Spinal cord (tissue), 10 donors: ENCODE data around the gene RBP2. TPM values are rescaled to one million over a fixed set of nuclear protein-coding genes. Genes with fewer than 3 reads are reported as not detected.
"Not testable (repeated sequence)": the region's sequence is repeated elsewhere in the genome, so short reads cannot be mapped to it uniquely, and the experiment has no call there.

ENCODE experiments used
- DNase-seq, 6 donors: peaks; one replicate each; pipeline versions ENCODE4 v3.0.0 to v3.0.0-alpha.2; 2013 to 2015; ENCODE audit warnings: low spot score in 6 of 6, low read depth in 4 of 6
- H3K27ac ChIP-seq: one replicate; pipeline ENCODE4 v1.5.1; 2013; ENCODE audit warnings: low read depth, low read length, control low read depth
- H3K27me3 ChIP-seq: one replicate; pipeline ENCODE4 v1.6.1; 2013; ENCODE audit warnings: low read length; ENCODE audit not compliant: control insufficient read depth, insufficient read depth
- H3K36me3 ChIP-seq: one replicate; pipeline ENCODE4 v1.6.1; 2013; ENCODE audit warnings: low read length; ENCODE audit not compliant: control insufficient read depth, insufficient read depth
- H3K4me1 ChIP-seq: one replicate; pipeline ENCODE4 v1.6.1; 2013; ENCODE audit warnings: low read length; ENCODE audit not compliant: control insufficient read depth, insufficient read depth
- H3K4me3 ChIP-seq: one replicate; pipeline ENCODE4 v1.5.1; 2013; ENCODE audit warnings: low read depth, low read length, control low read depth
- H3K9me3 ChIP-seq: one replicate; pipeline ENCODE4 v1.6.1; 2013; ENCODE audit warnings: low read length; ENCODE audit not compliant: control insufficient read depth, insufficient read depth
- WGBS: methylation state at CpG from one replicate; pipeline ENCODE4 v1.1.5; 2013; ENCODE audit warnings: missing lambda C conversion rate; ENCODE audit not compliant: insufficient coverage; 5-methylcytosine and 5-hydroxymethylcytosine counted together
- polyA plus RNA-seq, 2 donors: library from polyadenylated mRNA; unstranded; fragments of 120-200 nt; gene quantifications; one replicate each; pipeline ENCODE4 v1.2.1, GENCODE V29; 2013; ENCODE audit not compliant: insufficient read length in 2 of 2
- total RNA-seq, 2 donors: library from RNA; depleted of rRNA in 1 of 2; stranded (reverse); fragments of 120-200 nt in 1 of 2; fragments of >200 nt in 1 of 2; gene quantifications; one replicate each; pipeline versions ENCODE4 v1.2.3 to v1.2.4, GENCODE V29; 2013 to 2014
- donor health status: healthy.

Gene RBP2
- total and polyA plus RNA-seq, 4 donors: 0.23 to 0.38 TPM; not detected in 2

GRCh38 chr3:139416275-139416674 lies 60.0 kb downstream of the RBP2 start:
- no peak overlapping the region for H3K4me3 ChIP-seq
- no peak overlapping the region for H3K27ac ChIP-seq
- no peak for DNase-seq
- peaks cover 14% of the 10 kb centered on the region for H3K9me3 ChIP-seq
- no peaks in the 10 kb centered on the region for H3K27me3 ChIP-seq
- H3K4me1 ChIP-seq: no peaks in the 10 kb centered on the region
- WGBS: no CpG with 5 or more reads among the region's 1 CpG
- H3K36me3 ChIP-seq: no peaks in the 10 kb centered on the region

- no peak for DNase-seq
- Histone ChIP-seq H3K4me1 (no peaks in the 10 kb centered on the region), H3K27me3 (no peaks in the 10 kb centered on the region), H3K4me3 (no peak overlapping the region), H3K9me3 (peaks cover 15% of the 10 kb centered on the region), H3K27ac (no peak overlapping the region), H3K36me3 (no peaks in the 10 kb centered on the region)
- 100% methylated on average over 1 of the region's 2 CpGs for WGBS
Measured at GRCh38 chr3:139414608-139415224, 61.6 kb downstream of the RBP2 start.

DNA sequence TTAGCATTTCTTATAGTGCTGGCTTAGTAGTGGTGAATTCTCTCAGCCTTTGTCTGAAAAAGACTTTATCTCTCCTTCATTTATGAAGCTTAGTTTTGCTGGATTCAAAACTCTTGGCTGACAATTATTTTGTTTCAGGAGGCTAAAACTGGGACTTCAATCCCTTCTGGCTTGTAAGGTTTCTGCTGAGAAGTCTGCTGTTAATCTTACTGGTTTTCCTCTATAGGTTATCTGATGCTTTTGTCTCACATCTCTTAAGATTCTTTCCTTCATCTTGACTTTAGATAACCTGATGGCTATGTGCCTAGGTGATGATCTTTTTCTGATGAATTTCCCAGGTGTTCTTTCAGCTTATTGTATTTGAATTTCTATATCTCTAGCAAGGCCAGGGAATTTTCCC lies 63.4 kb downstream of the RBP2 start:
- not testable (repeated sequence) for H3K27me3 ChIP-seq, H3K4me3 ChIP-seq
- H3K9me3 ChIP-seq: peaks cover 17% of the 10 kb centered on the region

More for the DNA sequence above, 63.4 kb downstream of the RBP2 start:
- H3K27ac ChIP-seq, H3K4me1 ChIP-seq, H3K36me3 ChIP-seq, DNase-seq: not testable (repeated sequence)

Other genes with a start within 250 kb of the RBP2 start
- gene MRPS22, start 132.5 kb downstream of the RBP2 start, total RNA-seq: 10 to 100 TPM; 59.3 to 59.8 TPM
- gene MRPS22, start 132.5 kb downstream of the RBP2 start, polyA plus RNA-seq: 10 to 100 TPM; 44.8 to 52.6 TPM
- 100 to 1,000 TPM; 141 to 146 TPM for gene COPB2, start 86.9 kb downstream of the RBP2 start, total RNA-seq
- 100 to 1,000 TPM in 1 of 2 donors, 10 to 100 TPM in 1; 96.9 to 122 TPM for gene COPB2, start 86.9 kb downstream of the RBP2 start, polyA plus RNA-seq
- gene RBP1, start 63.2 kb upstream of the RBP2 start, total RNA-seq: 100 to 1,000 TPM in 1 of 2 donors, 10 to 100 TPM in 1; 53.0 to 274 TPM
- gene RBP1, start 63.2 kb upstream of the RBP2 start, polyA plus RNA-seq: 100 to 1,000 TPM; 258 to 325 TPM
- 10 to 100 TPM in 1 of 2 donors, 1 to 10 TPM in 1; 8.0 to 10.0 TPM for gene NMNAT3, start 201.5 kb upstream of the RBP2 start, total RNA-seq
- gene NMNAT3, start 201.5 kb upstream of the RBP2 start, polyA plus RNA-seq: 10 to 100 TPM; 10.1 to 12.1 TPM